Loucy (cell line): ENCODE results near the gene ZDHHC20.

ENCODE experiments used
- EZH2phosphoT487 ChIP-seq: fragments of 200-600 bp; IDR thresholded peaks from 2 replicates; pipeline ENCODE4 v1.6.1; 2018; ENCODE audit warnings: antibody characterized with exemption, mild to moderate bottlenecking, moderate library complexity, borderline replicate concordance
- TF ChIP-seq, protein P1 (sequence below): fragments of 200-600 bp; sonication (generic); conservative IDR thresholded peaks from 2 replicates; pipeline ENCODE4 v1.5.1; 2014; ENCODE audit warnings: mild to moderate bottlenecking, antibody characterized with exemption, low read length

DNA sequence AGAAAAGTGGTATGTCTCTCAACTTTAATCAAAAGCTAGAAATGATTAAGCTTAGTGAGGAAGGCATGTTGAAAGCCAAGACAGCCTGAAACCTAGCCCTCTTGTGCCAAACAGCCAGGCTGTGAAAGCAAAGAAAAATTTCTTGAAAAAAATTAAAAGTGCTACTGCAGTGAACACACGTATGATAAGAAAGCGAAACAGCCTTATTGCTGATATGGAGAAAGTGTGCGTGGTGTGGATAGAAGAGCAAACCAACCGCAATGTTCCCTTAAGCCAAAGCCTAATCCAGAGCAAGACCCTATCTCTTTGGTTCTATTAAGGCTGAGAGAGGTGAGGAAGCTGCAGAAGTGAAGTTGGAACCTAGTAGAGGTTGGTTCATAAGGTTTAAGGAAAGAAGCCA lies 96.4 kb downstream of the ZDHHC20 start:
- TF ChIP-seq, protein P1, sequence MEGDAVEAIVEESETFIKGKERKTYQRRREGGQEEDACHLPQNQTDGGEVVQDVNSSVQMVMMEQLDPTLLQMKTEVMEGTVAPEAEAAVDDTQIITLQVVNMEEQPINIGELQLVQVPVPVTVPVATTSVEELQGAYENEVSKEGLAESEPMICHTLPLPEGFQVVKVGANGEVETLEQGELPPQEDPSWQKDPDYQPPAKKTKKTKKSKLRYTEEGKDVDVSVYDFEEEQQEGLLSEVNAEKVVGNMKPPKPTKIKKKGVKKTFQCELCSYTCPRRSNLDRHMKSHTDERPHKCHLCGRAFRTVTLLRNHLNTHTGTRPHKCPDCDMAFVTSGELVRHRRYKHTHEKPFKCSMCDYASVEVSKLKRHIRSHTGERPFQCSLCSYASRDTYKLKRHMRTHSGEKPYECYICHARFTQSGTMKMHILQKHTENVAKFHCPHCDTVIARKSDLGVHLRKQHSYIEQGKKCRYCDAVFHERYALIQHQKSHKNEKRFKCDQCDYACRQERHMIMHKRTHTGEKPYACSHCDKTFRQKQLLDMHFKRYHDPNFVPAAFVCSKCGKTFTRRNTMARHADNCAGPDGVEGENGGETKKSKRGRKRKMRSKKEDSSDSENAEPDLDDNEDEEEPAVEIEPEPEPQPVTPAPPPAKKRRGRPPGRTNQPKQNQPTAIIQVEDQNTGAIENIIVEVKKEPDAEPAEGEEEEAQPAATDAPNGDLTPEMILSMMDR: no peak
- TF ChIP-seq EZH2phosphoT487: no peak
